ENCODE data around the gene PTBP3.
A peak's percentile ranks its signal among the peaks of the same experiment; 100 is the strongest.

PTBP3 gene

GRCh38 chr9:112338561-112338960 lies 5.1 kb upstream of the PTBP3 start:
- no peaks in the 10 kb centered on the region for H3K27me3 Mint-ChIP-seq
- H3K9me3 Mint-ChIP-seq = no peaks in the 10 kb centered on the region
- DNase-seq = no peak
- H3K4me3 Mint-ChIP-seq = no peak overlapping the region
- no peak for ATAC-seq
- H3K4me1 Mint-ChIP-seq = peaks cover 12% of the 10 kb centered on the region
- no peak overlapping the region for H3K27ac Mint-ChIP-seq

DNA sequence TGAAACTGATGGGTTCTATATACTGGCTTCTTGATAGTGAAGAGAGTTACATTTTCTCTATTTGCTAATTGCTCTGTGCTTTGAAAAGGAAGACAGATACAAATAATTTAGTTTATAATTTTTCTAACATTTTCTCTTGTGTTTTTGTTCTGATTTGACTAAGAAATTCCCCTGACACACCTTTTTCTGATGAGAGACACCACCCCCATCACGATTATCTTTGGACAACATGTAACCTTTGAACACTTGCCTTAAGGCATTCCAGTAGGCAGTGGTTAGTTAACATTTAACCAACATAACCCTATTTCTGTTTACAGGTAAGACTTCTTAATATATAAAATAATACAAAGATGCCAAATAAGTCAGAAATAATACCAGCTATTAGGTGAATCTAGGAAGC lies 4.1 kb upstream of the PTBP3 start:
- ATAC-seq = no peak
- no peaks in the 10 kb centered on the region for H3K9me3 Mint-ChIP-seq
- DNase-seq = no peak
- H3K4me3 Mint-ChIP-seq = no peak overlapping the region
- H3K27ac Mint-ChIP-seq = no peak overlapping the region
- peaks cover 12% of the 10 kb centered on the region for H3K4me1 Mint-ChIP-seq
- no peaks in the 10 kb centered on the region for H3K27me3 Mint-ChIP-seq

GRCh38 chr9:112334432-112334841 lies 1.0 kb upstream of the PTBP3 start:
- Mint-ChIP-seq H3K4me3 (peak overlapping the region; percentile 94 to 96), H3K9me3 (no peaks in the 10 kb centered on the region), H3K27me3 (no peaks in the 10 kb centered on the region), H3K4me1 (peaks cover 33% of the 10 kb centered on the region), H3K27ac (peak overlapping the region; percentile 96 to 98)
- peak; percentile 19 to 55 for DNase-seq
- ATAC-seq = peak; percentile 3

DNA sequence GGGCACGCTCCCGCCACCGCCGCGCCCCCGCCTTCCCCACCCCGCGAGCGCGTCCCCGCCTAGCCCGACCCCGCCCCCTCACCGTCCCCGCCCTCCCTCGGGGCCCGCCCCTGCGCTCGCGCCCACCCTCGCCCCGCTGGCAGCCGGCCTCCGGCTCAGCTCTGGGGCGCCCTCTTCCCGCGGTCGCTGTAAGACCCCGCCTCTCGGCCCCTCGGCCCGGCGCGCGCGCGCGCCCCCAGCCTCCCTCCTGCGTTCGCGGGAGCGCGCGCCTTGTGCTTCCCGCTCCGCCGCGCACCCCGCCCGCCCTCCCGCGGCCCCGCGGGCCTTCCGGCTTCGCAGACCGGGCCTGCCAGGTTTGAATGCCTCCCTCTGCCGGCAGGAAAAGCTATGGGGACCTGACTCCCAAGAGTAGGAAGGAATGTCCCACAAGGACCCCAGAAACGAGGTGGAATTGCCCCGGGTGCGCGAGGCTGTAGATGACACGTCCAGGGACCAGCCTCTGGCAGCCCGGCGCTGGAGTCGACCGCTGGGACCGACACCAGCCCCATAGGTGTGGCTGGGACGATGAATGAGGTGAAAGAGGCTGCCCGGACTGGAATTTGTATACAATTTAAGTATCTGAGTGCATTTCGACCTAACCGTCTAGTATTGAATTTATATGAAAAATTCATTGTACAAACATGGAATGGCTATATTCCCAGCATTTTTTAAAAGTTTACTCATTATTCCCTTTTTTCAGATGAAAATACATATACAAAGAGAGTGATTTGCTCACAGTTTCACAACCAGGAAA lies 416 bp upstream of the PTBP3 start:
- peak overlapping the region; percentile 96 to 98 for H3K27ac Mint-ChIP-seq
- peak overlapping the region; percentile 94 to 96 for H3K4me3 Mint-ChIP-seq
- peaks cover 34% of the 10 kb centered on the region for H3K4me1 Mint-ChIP-seq
- DNase-seq = peak in 1 of 2 donors; percentile 92
- no peaks in the 10 kb centered on the region for H3K9me3 Mint-ChIP-seq
- no peaks in the 10 kb centered on the region for H3K27me3 Mint-ChIP-seq
- ATAC-seq = peak; percentile 86

DNA sequence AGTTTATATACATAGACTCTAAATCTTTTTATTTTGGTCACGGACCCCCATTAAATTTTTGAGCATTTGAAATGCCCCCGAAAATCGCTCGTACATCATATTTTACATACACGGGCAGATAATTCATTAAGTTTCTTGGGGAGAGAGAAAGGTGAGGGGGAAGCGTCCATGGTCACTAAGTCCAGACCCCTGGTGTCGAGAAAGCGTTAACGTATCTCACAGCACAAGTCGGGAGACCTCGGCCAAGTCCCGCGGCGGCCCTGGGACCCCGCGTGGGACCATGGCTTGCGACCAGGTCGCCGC lies 794 bp downstream of the PTBP3 start:
- Mint-ChIP-seq H3K9me3 (no peaks in the 10 kb centered on the region), H3K4me3 (peak overlapping the region; percentile 79 to 90), H3K27me3 (no peaks in the 10 kb centered on the region), H3K27ac (peak overlapping the region; percentile 89 to 92), H3K4me1 (peaks cover 46% of the 10 kb centered on the region)
- DNase-seq (no peak), ATAC-seq (no peak)

GRCh38 chr9:112332214-112332613 lies 1.2 kb downstream of the PTBP3 start:
- no peaks in the 10 kb centered on the region for H3K27me3 Mint-ChIP-seq
- peak overlapping the region; percentile 79 to 90 for H3K4me3 Mint-ChIP-seq
- DNase-seq = no peak
- ATAC-seq = no peak
- peak overlapping the region; percentile 89 to 92 for H3K27ac Mint-ChIP-seq
- no peaks in the 10 kb centered on the region for H3K9me3 Mint-ChIP-seq
- H3K4me1 Mint-ChIP-seq = peaks cover 48% of the 10 kb centered on the region

- Mint-ChIP-seq H3K4me1 (peaks cover 48% of the 10 kb centered on the region), H3K27me3 (no peaks in the 10 kb centered on the region), H3K27ac (no peak overlapping the region), H3K9me3 (no peaks in the 10 kb centered on the region), H3K4me3 (peak overlapping the region; percentile 79 to 90)
- ATAC-seq = no peak
- DNase-seq = no peak
Observed at GRCh38 chr9:112331674-112331952, 1.8 kb downstream of the PTBP3 start.

DNA sequence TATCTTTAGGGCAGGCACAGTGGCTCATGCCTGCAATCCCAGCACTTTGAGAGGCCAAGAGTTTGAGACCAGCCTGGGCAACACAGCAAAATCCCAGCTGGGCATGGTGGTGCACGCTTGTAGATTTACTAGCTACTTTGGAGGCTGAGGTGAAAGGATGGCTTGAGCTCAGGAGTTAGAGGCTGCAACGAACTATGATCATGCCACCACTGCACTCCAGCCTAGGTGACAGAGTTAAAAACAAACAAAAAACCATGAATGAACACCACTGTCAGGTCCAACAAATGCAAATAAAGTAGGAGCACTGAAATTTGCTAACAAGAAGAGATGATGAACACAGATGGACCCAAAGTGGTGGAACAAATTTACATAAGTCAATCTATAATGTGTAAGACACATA lies 4.9 kb downstream of the PTBP3 start:
- Mint-ChIP-seq H3K27ac (no peak overlapping the region), H3K4me1 (peaks cover 49% of the 10 kb centered on the region), H3K4me3 (no peak overlapping the region), H3K9me3 (peaks cover 0 to 12% of the 10 kb centered on the region in 2 donors), H3K27me3 (no peaks in the 10 kb centered on the region)
- DNase-seq (no peak), ATAC-seq (no peak)

GRCh38 chr9:112327718-112328450 lies 5.5 kb downstream of the PTBP3 start:
- Mint-ChIP-seq H3K9me3 (peaks cover 0 to 15% of the 10 kb centered on the region in 2 donors), H3K4me1 (peaks cover 55% of the 10 kb centered on the region), H3K27me3 (no peaks in the 10 kb centered on the region), H3K4me3 (no peak overlapping the region), H3K27ac (no peak overlapping the region)
- ATAC-seq (no peak), DNase-seq (no peak)

DNA sequence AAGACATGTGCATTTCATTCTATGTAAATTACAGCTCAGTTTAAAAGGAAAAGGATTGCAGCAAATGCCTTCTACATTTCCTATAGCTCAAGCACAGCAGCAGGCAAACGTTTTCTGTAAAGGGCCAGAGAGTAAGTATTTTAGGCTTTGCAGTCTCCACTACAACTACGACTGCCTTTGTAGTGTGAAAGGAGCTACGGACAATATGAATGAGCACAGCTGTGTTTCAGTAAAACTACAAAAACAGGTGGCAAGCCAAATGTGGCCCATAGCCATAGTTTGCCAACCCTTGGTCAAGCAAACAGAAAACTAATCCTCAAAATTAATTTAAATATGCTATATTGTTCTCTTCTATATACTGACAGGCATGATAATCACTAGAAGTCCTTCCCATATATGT lies 7.2 kb downstream of the PTBP3 start:
- no peak overlapping the region for H3K27ac Mint-ChIP-seq
- DNase-seq (no peak), ATAC-seq (no peak)
- no peak overlapping the region for H3K4me3 Mint-ChIP-seq
- H3K4me1 Mint-ChIP-seq = peaks cover 64% of the 10 kb centered on the region
- H3K27me3 Mint-ChIP-seq = no peaks in the 10 kb centered on the region
- peaks cover 5 to 15% of the 10 kb centered on the region in 2 donors for H3K9me3 Mint-ChIP-seq

- no peak for ATAC-seq
- Mint-ChIP-seq H3K4me1 (peaks cover 59% of the 10 kb centered on the region), H3K27ac (peak overlapping the region in 1 of 2 donors; percentile 20), H3K4me3 (no peak overlapping the region), H3K27me3 (no peaks in the 10 kb centered on the region), H3K9me3 (peaks cover 5 to 15% of the 10 kb centered on the region in 2 donors)
- no peak for DNase-seq
Observed at GRCh38 chr9:112325600-112325999, 7.8 kb downstream of the PTBP3 start.

- H3K4me3 Mint-ChIP-seq = no peak overlapping the region
- ATAC-seq (no peak), DNase-seq (no peak)
- H3K9me3 Mint-ChIP-seq = peaks cover 5 to 15% of the 10 kb centered on the region in 2 donors
- H3K4me1 Mint-ChIP-seq = peaks cover 54% of the 10 kb centered on the region
- H3K27me3 Mint-ChIP-seq = no peaks in the 10 kb centered on the region
- H3K27ac Mint-ChIP-seq = no peak overlapping the region
Observed at GRCh38 chr9:112325127-112325526, 8.3 kb downstream of the PTBP3 start.

- DNase-seq (no peak), ATAC-seq (no peak)
- Mint-ChIP-seq H3K4me3 (no peak overlapping the region), H3K4me1 (peaks cover 63% of the 10 kb centered on the region), H3K27me3 (no peaks in the 10 kb centered on the region), H3K27ac (no peak overlapping the region), H3K9me3 (peaks cover 5 to 15% of the 10 kb centered on the region in 2 donors)
Observed at GRCh38 chr9:112323378-112323854, 10.0 kb downstream of the PTBP3 start.

- Mint-ChIP-seq H3K9me3 (peaks cover 5 to 15% of the 10 kb centered on the region in 2 donors), H3K27ac (peak overlapping the region in 1 of 2 donors; percentile 31), H3K4me1 (peaks cover 63% of the 10 kb centered on the region), H3K4me3 (no peak overlapping the region), H3K27me3 (no peaks in the 10 kb centered on the region)
- ATAC-seq (no peak), DNase-seq (no peak)
Observed at GRCh38 chr9:112322701-112323377, 10.6 kb downstream of the PTBP3 start.

DNA sequence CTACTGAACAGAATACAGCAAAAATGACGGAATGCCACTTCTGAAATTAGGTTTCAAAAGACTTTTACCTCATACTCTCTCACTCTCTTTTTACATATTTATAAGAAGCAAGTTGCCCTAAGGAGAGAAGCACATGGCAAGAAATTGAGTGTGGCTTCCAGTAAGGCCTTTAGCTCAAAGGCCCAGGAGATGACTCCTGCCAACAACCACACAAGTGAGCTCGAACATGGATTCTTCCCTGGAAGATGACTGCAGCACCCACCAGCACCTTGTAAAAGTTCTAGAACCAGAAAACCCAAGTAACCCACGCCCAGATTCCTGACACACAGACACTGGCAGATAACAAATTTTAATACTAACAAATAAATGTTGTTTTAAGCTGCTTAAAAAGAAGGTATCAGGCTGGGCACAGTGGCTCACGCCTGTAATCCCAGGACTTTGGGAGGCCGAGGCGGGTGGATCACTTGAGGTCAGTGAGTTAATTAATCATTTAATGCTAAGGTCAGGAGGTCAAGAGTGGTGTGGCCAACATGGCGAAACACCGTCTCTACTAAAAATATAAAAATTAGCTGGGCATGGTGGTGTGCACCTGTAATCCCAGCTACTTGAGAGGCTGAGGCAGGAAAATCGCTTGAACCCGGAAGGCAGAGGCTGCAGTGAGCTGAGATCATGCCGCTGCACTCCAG lies 17.0 kb downstream of the PTBP3 start:
- DNase-seq (no peak), ATAC-seq (no peak)
- Mint-ChIP-seq H3K27me3 (no peaks in the 10 kb centered on the region), H3K4me3 (peak overlapping the region; percentile 42 to 54), H3K27ac (peak overlapping the region; percentile 97 to 98), H3K4me1 (peaks cover 76% of the 10 kb centered on the region), H3K9me3 (no peaks in the 10 kb centered on the region)

Data from stimulated activated naive CD8-positive, alpha-beta T cell treated with anti-CD3 and anti-CD28 coated beads, Interleukin-15, amount 100 ng/mL, for 72 hours (primary cell).